Activated CD4-positive, alpha-beta T cell treated with anti-CD3 and anti-CD28 coated beads for 48 hours (primary cell): Measurements from ENCODE around the gene IL12RB2.
"Not testable (repeated sequence)": the region's sequence is repeated elsewhere in the genome, so short reads cannot be mapped to it uniquely, and the experiment has no call there.

Source experiments
- DNase-seq: peaks from one replicate; pipeline ENCODE4 v3.0.0-alpha.2; 2020

IL12RB2 gene

GRCh38 chr1:67401443-67401842, 93.8 kb downstream of the IL12RB2 start:
- no peak for DNase-seq

DNA sequence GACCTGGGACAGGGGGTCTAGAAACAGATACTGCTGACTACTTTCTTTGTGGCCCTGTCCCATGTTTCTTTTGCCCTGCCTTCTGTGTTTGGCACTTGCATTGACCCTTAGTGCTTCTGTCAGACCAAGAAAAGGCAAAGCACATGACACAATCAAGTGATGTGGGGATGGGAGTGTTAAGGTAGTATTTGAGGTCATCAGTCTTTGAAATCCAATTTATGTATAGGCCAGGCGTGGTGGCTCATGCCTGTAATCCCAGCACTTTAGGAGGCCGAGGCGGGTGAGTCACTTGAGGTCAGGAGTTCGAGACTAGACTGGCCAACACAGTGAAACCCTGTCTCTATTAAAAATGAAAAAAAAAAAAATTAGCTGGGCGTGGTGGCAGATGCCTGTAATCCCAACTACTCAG, 96.5 kb downstream of the IL12RB2 start:
- DNase-seq, result no peak

DNA sequence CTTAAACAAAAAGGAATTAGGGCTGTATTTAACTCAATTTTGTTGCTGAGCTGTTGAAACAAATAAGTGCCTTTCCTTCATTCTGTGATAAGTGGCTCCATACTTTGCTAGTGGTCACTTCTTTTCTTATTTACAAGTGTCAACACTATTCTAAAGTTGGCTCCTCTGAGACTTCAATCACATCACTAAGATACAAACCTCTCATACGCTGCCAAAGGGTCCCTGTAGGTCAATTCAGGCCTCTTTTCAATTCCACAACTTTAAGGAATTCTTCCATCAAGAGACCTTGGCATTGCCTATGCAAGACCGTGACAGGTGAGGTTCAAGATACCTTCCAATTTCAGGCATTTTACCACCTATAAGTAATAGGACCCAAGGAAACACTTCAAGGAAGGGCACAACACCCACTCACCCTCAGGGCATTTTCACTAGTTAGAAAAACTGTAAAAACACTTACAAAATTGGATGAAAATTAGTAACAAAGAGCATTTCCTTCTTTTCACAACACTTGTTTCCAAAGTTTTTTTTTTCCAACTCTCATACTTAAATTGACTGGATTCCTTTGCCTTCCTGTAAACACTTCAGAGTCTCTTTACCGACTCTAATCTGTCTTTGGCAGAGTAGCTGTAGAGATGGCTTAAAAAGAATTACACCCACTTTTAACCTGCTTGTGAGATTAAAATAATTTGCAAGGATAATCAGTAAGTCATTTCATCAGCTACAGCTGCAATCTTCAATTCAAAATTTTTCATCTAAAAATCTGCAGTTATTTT, 98.0 kb downstream of the IL12RB2 start:
- no peak for DNase-seq

DNA sequence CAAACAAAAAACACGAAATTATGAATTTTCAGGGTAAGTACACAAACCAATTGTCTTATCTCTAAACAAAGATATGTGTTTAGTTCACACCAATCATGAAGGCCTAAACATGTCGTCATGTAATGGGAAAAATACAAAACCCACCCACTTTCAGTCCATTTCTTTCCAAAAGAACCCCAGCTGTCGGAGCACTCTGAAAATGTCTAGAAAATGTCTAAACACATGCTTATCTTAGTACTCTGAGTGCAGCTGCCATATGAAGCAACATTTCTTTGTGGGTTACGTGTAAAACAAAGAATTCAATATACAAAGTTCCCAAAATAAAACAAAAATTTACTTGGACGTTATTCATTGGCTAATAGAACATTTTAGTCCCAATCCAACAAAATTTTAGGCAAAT, 99.8 kb downstream of the IL12RB2 start:
- DNase-seq, result no peak

- DNase-seq, result no peak
These were observed 100.5 kb downstream of the IL12RB2 start for GRCh38 chr1:67408148-67408547.

GRCh38 chr1:67413101-67413500, 105.4 kb downstream of the IL12RB2 start:
- DNase-seq, result not testable (repeated sequence)

- DNase-seq, result no peak
These were observed 106.9 kb downstream of the IL12RB2 start for GRCh38 chr1:67414574-67414973.

DNA sequence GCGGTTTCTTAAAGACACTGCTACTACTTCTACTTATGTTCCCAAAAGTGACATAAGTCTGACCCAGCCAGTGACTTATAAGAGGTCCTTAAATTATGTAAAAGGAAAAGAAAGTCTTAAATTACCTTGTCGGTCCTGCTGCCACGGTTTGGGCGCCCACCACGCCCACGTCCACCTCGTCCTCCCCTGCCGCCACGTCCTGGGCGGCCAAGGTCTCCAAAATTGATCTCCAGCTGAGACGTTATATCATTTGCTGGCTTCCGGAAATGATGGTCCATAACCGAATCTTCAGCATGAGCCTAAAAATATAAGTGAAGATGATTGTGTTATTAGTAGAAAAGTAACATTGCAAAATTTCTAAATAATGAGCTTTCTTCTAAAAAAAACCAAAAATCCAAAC, 107.4 kb downstream of the IL12RB2 start:
- DNase-seq, result no peak

GRCh38 chr1:67417733-67418132, 110.1 kb downstream of the IL12RB2 start:
- not testable (repeated sequence) for DNase-seq

- DNase-seq, result no peak
These were observed 111.3 kb downstream of the IL12RB2 start for GRCh38 chr1:67418839-67419586.

GRCh38 chr1:67420835-67421492, 113.3 kb downstream of the IL12RB2 start:
- no peak for DNase-seq

DNA sequence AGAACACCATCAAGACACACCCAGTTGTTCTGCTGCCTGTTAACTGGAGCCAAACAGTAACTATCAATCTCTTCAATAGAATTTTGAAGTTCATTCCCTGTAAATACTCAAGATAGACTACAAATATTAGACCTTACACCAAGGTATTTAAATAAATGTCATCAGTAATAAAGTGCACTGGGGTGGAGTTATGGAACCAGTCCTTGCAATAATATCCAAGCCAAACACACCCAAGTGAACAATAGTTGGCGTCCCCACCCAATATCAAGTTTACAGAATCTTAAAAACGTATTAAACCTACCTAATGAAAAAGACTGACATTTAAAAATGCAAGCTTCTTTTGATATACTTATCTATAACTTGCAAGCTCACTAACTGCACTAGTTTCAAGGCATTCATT, 119.8 kb downstream of the IL12RB2 start:
- DNase-seq, result no peak

DNA sequence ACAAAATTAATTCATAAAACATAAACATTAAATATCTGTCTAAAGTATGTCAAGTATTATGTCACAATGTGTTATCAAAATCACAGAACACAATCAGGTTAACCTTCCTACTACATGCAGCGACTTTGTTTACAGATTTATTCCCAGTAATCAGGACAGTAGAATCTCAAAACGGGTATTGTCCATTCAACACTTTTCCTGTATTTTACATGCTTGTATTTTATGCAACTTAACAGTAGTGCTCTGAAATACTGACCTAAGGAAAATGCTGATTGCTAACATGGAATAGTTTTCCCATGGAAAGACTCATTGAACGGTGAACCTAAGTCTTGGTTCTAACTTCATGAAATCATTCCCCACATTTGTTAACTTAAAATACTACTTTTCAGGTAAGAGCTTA, 120.3 kb downstream of the IL12RB2 start:
- DNase-seq, result no peak

DNA sequence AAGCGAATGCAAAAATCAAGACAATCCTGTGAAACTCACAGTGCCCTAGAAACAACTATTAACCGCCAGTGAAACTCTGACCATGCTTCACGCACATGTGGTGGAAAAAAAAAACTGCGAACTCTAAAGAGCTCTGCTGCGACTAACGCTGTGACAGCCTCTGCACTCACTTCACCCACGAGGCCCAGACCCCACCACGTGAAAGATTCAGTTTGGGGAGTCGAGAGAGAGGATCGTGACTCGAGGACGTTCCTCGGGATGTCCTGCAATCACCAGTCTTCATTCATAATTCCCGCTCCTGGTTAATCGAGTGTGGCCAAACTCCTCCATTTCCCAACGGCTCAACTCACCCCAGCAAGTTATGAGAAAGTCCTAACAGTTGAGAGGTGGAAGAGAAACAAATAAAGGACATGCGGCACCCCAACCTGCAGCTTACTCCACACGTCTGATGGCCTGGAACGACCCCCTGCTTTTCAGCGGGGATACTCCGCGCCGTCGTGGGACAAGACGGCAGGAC, 121.4 kb downstream of the IL12RB2 start:
- DNase-seq, result peak; percentile 63

DNA sequence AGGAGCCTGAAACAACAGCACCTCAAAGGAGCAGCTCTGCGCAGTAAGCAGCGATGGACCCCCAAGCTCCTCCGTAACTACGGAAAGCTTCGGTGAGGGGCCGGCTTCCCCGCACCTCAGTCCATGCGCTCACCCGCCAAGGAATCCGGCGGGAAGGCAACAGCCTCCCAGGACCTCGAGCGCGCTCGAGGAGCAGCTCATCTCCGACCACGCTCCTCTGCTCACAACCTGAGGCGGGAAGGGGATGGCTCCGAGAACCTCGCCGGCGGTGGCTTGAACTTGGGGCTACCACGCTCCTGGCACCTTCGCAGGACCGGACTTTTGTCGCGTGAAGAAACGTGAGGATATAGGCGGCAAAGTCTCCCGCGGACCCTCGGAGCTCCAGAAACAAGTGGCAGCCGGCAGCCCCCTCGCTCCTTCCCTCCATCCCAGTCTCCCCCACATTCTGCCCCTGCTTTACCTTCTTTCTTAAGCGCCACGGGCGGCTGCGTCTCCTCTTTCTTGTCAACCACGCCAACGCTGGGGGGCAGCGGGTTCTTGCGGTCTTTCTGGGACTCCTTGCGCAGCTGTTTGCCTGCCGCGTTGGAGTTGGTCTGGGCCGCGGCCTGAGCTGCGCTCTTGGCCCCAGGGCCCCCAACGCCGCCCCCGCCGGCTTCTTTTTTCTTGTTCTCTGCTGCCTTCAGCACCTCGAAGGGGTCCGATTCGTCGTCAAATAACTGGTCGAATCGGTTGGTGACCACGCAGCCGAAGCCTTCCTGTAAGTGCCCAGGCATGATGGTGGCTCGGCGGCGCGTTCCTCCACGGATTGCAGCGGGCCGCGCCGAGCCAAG, 122.1 kb downstream of the IL12RB2 start:
- peak; percentile 49 for DNase-seq

GRCh38 chr1:67430358-67431155, 122.9 kb downstream of the IL12RB2 start, which contains the start of gene SERBP1:
SERBP1 (minus strand) TSS chr1:67430402; CDS start chr1:67430300, 102 bp downstream.
- peak; percentile 96 for DNase-seq

GRCh38 chr1:67431156-67431765, 123.6 kb downstream of the IL12RB2 start:
- no peak for DNase-seq

- DNase-seq, result peak; percentile 22
These were observed 124.4 kb downstream of the IL12RB2 start for GRCh38 chr1:67431869-67432578.

DNA sequence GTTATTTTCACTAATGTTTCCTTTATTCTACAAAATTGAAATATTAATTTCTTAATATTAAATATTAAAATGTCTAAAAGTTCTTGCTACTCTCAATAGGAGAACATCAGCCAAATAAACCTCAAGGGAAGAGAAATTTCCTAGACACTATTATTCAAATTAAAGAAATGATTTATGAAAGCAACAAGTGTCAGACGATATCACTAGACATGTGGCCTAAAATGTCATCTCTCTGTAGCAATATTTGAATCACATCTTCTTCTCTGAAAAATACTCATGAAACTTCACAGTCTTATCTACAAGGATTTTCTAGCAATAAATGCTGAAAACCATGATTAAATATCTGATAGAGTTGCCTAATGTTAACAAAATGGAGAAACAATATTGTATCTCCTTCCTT, 125.1 kb downstream of the IL12RB2 start:
- no peak for DNase-seq

DNA sequence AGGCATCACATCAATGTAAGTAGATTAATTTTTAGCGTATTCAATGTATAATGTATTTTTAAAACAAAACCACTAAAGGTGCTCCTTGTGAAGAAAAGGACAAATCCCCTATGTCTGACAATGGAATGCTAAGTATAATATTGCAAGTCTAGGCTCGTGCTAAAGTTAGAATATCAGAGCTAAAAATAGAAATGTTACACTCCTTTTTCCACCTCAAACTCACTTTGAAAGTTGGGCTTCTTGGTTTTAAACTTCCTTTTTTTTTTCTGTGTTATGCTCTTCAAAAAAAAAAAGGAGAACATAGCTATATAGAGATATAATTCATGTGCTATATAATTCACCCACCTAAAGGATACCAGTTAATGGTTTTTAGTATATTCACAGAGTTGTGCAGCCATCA, 126.2 kb downstream of the IL12RB2 start:
- DNase-seq, result no peak

GRCh38 chr1:67434491-67434890, 126.8 kb downstream of the IL12RB2 start:
- DNase-seq, result no peak
